GM18861 (cell line): Measurements from ENCODE around the gene PCDHGB6.
"Not testable (repeated sequence)": the region's sequence is repeated elsewhere in the genome, so short reads cannot be mapped to it uniquely, and the experiment has no call there.

ENCODE experiments used
- ATAC-seq: cut with Tn5 transposase; IDR thresholded peaks from one replicate; pipeline ENCODE4 v1.9.1; 2021; ENCODE audit not compliant: unreplicated experiment

The PCDHGB6 gene

DNA sequence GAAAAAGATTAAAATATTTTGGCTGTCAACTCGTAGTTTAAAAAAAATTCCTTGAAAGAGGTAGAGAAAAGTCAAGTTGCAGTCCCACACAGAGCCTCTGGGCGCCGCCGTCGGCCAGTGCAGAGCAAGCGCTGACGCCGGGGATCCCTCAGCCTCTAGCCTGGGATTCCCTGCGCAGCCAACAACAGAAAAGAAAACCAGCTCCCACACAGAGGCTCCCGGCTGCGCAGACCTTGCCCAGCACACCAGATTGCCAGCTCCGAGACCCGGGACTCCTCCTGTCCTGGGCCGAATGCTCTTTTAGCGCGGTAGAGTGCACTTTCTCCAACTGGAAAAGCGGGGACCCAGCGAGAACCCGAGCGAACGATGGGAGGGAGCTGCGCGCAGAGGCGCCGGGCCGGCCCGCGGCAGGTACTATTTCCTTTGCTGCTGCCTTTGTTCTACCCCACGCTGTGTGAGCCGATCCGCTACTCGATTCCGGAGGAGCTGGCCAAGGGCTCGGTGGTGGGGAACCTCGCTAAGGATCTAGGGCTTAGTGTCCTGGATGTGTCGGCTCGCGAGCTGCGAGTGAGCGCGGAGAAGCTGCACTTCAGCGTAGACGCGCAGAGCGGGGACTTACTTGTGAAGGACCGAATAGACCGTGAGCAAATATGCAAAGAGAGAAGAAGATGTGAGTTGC, 9.8 kb downstream of the PCDHGB6 start, which contains the start of gene PCDHGB7:
Gene PCDHGB7 (plus strand): TSS at position 184 of the 679 bp plus-strand sequence. CDS start 183 bp downstream, at position 367.
- ATAC-seq, result peak; percentile 67

GRCh38 chr5:141419074-141419880, 11.5 kb downstream of the PCDHGB6 start:
- ATAC-seq, result no peak

GRCh38 chr5:141420855-141421488, 13.2 kb downstream of the PCDHGB6 start, which contains the start of gene PCDHGA11:
Gene PCDHGA11 (plus strand): TSS chr5:141421051. CDS start chr5:141421228, 177 bp downstream.
- no peak for ATAC-seq

- no peak for ATAC-seq
Observed at GRCh38 chr5:141421489-141421855, 13.7 kb downstream of the PCDHGB6 start.

DNA sequence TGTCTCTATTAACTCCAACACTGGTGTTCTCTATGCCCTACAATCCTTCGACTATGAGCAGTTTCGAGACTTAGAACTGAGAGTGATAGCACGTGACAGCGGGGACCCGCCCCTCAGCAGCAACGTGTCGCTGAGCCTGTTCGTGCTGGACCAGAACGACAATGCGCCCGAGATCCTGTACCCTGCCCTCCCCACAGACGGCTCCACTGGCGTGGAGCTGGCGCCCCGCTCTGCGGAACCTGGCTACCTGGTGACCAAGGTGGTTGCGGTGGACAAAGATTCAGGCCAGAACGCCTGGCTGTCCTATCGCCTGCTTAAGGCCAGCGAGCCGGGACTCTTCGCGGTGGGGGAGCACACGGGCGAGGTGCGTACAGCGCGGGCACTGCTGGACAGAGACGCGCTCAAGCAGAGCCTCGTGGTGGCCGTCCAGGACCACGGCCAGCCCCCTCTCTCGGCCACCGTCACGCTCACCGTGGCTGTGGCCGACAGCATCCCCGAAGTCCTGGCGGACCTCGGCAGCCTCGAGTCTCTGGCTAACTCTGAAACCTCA, 15.0 kb downstream of the PCDHGB6 start:
- ATAC-seq, result no peak

GRCh38 chr5:141427783-141428426, 20.1 kb downstream of the PCDHGB6 start:
- ATAC-seq, result no peak

DNA sequence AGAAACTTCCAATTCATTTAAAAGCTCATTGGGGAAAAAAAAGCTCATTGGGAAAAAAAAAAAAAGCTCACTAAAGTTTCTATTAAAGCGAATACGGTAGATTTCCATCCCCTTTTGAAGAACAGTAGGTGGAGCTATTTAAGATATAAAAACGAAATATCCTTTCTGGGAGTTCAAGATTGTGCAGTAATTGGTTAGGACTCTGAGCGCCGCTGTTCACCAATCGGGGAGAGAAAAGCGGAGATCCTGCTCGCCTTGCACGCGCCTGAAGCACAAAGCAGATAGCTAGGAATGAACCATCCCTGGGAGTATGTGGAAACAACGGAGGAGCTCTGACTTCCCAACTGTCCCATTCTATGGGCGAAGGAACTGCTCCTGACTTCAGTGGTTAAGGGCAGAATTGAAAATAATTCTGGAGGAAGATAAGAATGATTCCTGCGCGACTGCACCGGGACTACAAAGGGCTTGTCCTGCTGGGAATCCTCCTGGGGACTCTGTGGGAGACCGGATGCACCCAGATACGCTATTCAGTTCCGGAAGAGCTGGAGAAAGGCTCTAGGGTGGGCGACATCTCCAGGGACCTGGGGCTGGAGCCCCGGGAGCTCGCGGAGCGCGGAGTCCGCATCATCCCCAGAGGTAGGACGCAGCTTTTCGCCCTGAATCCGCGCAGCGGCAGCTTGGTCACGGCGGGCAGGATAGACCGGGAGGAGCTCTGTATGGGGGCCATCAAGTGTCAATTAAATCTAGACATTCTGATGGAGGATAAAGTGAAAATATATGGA, 22.7 kb downstream of the PCDHGB6 start, which contains the start of gene PCDHGA12:
Gene PCDHGA12 (plus strand): TSS at position 176 of the 782 bp plus-strand sequence. CDS start 253 bp downstream, at position 429.
- peak; percentile 74 for ATAC-seq

DNA sequence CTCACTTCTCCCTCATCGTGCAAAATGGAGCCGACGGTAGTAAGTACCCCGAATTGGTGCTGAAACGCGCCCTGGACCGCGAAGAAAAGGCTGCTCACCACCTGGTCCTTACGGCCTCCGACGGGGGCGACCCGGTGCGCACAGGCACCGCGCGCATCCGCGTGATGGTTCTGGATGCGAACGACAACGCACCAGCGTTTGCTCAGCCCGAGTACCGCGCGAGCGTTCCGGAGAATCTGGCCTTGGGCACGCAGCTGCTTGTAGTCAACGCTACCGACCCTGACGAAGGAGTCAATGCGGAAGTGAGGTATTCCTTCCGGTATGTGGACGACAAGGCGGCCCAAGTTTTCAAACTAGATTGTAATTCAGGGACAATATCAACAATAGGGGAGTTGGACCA, 23.5 kb downstream of the PCDHGB6 start:
- no peak for ATAC-seq

- not testable (repeated sequence) for ATAC-seq
Observed at GRCh38 chr5:141432308-141432707, 24.5 kb downstream of the PCDHGB6 start.

- ATAC-seq, result not testable (repeated sequence)
Observed at GRCh38 chr5:141432726-141433125, 24.9 kb downstream of the PCDHGB6 start.

DNA sequence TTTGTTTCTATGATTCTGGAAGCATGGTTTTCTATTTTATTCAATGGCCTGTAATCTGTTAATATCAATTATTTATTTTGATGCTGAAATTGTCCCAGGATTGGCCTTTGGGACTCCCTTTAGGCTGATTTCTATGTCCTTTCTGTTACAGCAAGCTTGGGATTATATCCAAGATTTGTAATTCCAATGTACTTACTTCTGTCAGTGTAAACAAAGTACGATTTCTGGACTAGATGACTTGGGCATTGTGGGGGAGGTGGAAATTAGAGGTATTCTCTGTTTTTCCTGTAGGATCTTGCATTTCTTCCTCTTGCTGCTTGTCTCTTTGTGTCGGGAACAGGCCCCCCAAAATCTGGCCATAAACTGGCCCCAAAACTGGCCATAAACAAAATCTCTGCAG, 26.2 kb downstream of the PCDHGB6 start:
- ATAC-seq, result no peak

GRCh38 chr5:141437221-141437620, 29.4 kb downstream of the PCDHGB6 start:
- ATAC-seq, result no peak

DNA sequence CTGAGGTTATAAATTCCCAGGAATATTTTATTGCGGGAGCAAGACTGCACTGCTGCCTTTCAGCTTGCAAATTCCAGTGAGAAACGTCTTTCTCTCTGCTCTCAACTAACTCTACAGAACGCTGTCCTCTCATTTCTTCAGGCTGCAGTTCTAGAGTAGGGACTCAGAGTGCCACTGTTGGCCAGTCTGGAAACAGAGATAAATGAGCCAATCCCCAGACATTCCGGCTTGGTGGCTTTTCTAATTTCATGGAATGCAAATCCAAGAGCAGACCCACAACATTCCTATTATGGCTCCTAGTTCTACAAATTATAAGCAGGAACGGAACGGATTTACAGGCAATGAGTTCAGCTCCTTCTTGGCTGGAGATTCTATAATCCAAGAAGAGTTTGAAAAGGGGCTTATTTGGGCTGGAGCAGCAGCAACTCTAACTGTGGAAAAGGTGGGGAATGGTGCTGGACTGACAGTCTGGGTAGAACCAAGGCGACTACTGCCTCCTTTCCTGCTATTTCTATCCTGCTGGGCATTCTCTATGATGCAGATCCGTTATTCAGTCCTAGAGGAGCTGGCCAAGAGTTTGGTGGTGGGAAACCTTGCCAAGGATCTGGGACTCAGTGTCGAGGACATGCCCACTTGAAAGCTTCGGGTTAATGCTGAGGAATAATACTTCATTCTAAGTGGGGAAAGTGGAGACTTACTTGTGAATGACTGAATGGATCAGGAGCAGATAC, 31.8 kb downstream of the PCDHGB6 start:
- no peak for ATAC-seq

DNA sequence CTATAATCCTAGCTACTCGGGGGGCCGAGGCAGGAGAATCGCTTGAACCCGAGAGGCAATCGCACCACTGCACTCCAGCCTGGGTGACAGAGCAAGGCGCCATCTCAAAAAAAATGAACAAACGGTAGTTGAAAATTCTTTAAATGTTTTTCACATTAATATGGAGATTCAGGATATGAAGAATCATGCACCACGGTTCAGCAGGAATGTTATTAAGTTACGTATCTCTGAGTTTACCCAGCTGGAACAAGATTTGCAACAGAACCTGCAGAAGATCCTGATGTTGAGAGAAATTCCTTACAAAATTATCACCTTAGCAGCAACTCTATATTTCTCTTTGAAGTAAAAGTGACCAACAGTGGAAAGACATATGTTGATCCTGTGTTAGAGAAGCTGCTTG, 32.5 kb downstream of the PCDHGB6 start:
- ATAC-seq, result no peak

DNA sequence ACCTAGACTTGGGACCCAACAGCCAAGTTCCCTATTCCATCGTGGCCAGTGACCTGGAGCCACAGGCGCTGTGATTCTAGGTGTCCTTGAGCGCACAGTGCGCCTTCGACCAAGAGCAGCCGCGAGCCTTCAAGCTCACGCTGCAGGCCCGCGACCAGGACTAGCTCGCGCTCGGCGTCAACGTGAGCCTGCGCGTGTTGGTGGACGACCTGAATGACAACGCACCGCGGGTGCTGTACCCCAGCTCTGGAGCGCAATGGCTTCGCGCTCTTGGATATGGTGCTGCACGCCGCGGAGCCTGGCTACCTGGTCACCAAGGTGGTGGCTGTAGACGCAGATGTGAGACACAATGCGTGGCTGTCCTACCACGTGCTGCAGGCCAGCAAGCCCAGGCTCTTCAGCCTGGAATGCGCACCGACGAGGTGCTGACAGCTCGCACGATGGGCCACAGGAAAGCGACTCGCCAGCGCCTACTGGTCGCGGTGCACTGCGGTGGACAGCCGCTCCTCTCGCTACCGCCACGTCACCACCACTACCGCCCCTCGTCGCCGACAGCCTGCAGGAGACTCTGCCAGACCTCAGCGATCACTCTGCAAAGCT, 33.9 kb downstream of the PCDHGB6 start:
- no peak for ATAC-seq
